Mesodermal cell (in vitro differentiated cells): ENCODE results near the gene ACAD9.

ENCODE experiments used
- H3K27ac ChIP-seq: 2 replicates; pipeline ENCODE4 v1.7.0; 2013; ENCODE audit warnings: mild to moderate bottlenecking, low read depth, low read length, moderate library complexity; ENCODE audit not compliant: severe bottlenecking
- H3K36me3 ChIP-seq: 2 replicates; pipeline ENCODE4 v1.7.1; 2013; ENCODE audit warnings: mild to moderate bottlenecking, low read length, moderate library complexity; ENCODE audit not compliant: control insufficient read depth, insufficient read depth
- H3K4me1 ChIP-seq: one replicate; pipeline ENCODE4 v1.7.1; 2013; ENCODE audit warnings: mild to moderate bottlenecking, low read length; ENCODE audit not compliant: insufficient read depth, control insufficient read depth, poor library complexity, severe bottlenecking
- H3K4me3 ChIP-seq: 2 replicates; pipeline ENCODE4 v1.7.0; 2013; ENCODE audit warnings: low read length, control low read depth, mild to moderate bottlenecking; ENCODE audit not compliant: insufficient read depth, poor library complexity, severe bottlenecking; ENCODE audit errors: extremely low read depth
- H3K9me3 ChIP-seq: 2 replicates; pipeline ENCODE4 v1.7.1; 2013; ENCODE audit warnings: mild to moderate bottlenecking, low read length, moderate library complexity; ENCODE audit not compliant: control insufficient read depth
- whole genome bisulfite sequencing, 2 experiments: methylation state at CpG; one replicate each; pipeline ENCODE4 v1.1.5; 2013; ENCODE audit warnings: missing lambda C conversion rate in 2 of 2; ENCODE audit not compliant: insufficient coverage in 2 of 2; 5-methylcytosine and 5-hydroxymethylcytosine counted together

Gene ACAD9

GRCh38 chr3:128902426-128902825, 23.0 kb downstream of the ACAD9 start:
- Histone ChIP-seq H3K9me3 (no peaks in the 10 kb centered on the region), H3K4me1 (no peaks in the 10 kb centered on the region), H3K4me3 (no peak overlapping the region), H3K27ac (no peak overlapping the region), H3K36me3 (peaks cover 95% of the 10 kb centered on the region)
- WGBS, 2 experiments: 93 to 95% methylated on average over 4 to 9 of the region's 9 CpGs

- H3K4me1 ChIP-seq: no peaks in the 10 kb centered on the region
- no peaks in the 10 kb centered on the region for H3K9me3 ChIP-seq
- 94 to 95% methylated on average over 7 to 10 of the region's 12 CpGs for WGBS, 2 experiments
- H3K27ac ChIP-seq: no peak overlapping the region
- no peak overlapping the region for H3K4me3 ChIP-seq
- H3K36me3 ChIP-seq: peaks cover 95% of the 10 kb centered on the region
These were observed 24.1 kb downstream of the ACAD9 start for GRCh38 chr3:128903501-128903900.

- peaks cover 90% of the 10 kb centered on the region for H3K36me3 ChIP-seq
- no peak overlapping the region for H3K27ac ChIP-seq
- H3K4me1 ChIP-seq: no peaks in the 10 kb centered on the region
- 95 to 97% methylated on average over 23 to 25 of the region's 25 CpGs for WGBS, 2 experiments
- no peak overlapping the region for H3K4me3 ChIP-seq
- H3K9me3 ChIP-seq: no peaks in the 10 kb centered on the region
These were observed 26.8 kb downstream of the ACAD9 start for GRCh38 chr3:128906031-128906803.

GRCh38 chr3:128906804-128907525, 27.5 kb downstream of the ACAD9 start:
- H3K36me3 ChIP-seq: peaks cover 89% of the 10 kb centered on the region
- H3K9me3 ChIP-seq: no peaks in the 10 kb centered on the region
- H3K27ac ChIP-seq: no peak overlapping the region
- 86 to 93% methylated on average over 7 of the region's 7 CpGs for WGBS, 2 experiments
- no peaks in the 10 kb centered on the region for H3K4me1 ChIP-seq
- H3K4me3 ChIP-seq: no peak overlapping the region

GRCh38 chr3:128907706-128908445, 28.5 kb downstream of the ACAD9 start:
- H3K4me3 ChIP-seq: no peak overlapping the region
- H3K9me3 ChIP-seq: no peaks in the 10 kb centered on the region

GRCh38 chr3:128908951-128909350, 29.5 kb downstream of the ACAD9 start:
- Histone ChIP-seq H3K9me3 (no peaks in the 10 kb centered on the region), H3K27ac (no peak overlapping the region), H3K4me3 (no peak overlapping the region), H3K4me1 (no peaks in the 10 kb centered on the region), H3K36me3 (peaks cover 89% of the 10 kb centered on the region)
- 94 to 98% methylated on average over 5 to 6 of the region's 6 CpGs for WGBS, 2 experiments

More at GRCh38 chr3:128907706-128908445, 28.5 kb downstream of the ACAD9 start:
- no peak overlapping the region for H3K27ac ChIP-seq
- 96 to 97% methylated on average over 8 to 14 of the region's 15 CpGs for WGBS, 2 experiments
- H3K36me3 ChIP-seq: peaks cover 89% of the 10 kb centered on the region
- H3K4me1 ChIP-seq: no peaks in the 10 kb centered on the region

GRCh38 chr3:128910006-128910405, 30.6 kb downstream of the ACAD9 start:
- Histone ChIP-seq H3K27ac (no peak overlapping the region), H3K36me3 (peaks cover 89% of the 10 kb centered on the region), H3K4me3 (no peak overlapping the region), H3K4me1 (no peaks in the 10 kb centered on the region), H3K9me3 (no peaks in the 10 kb centered on the region)
- WGBS, 2 experiments: 95 to 98% methylated on average over 6 to 13 of the region's 13 CpGs

- Histone ChIP-seq H3K27ac (no peak overlapping the region), H3K4me1 (no peaks in the 10 kb centered on the region), H3K36me3 (peaks cover 91% of the 10 kb centered on the region), H3K9me3 (no peaks in the 10 kb centered on the region), H3K4me3 (no peak overlapping the region)
- whole genome bisulfite sequencing, 2 experiments: 86 to 95% methylated on average over 5 of the region's 7 CpGs
These were observed 32.5 kb downstream of the ACAD9 start for GRCh38 chr3:128911911-128912310.

GRCh38 chr3:128914966-128915645, 35.7 kb downstream of the ACAD9 start:
- Histone ChIP-seq H3K36me3 (peaks cover 80% of the 10 kb centered on the region), H3K4me3 (no peak overlapping the region), H3K27ac (no peak overlapping the region), H3K9me3 (peaks cover 8% of the 10 kb centered on the region), H3K4me1 (no peaks in the 10 kb centered on the region)
- WGBS, 2 experiments: 93 to 99% methylated on average over 9 of the region's 10 CpGs

GRCh38 chr3:128917291-128917690, 37.9 kb downstream of the ACAD9 start:
- Histone ChIP-seq H3K4me1 (no peaks in the 10 kb centered on the region), H3K4me3 (no peak overlapping the region), H3K9me3 (peaks cover 16% of the 10 kb centered on the region), H3K36me3 (peaks cover 65% of the 10 kb centered on the region), H3K27ac (no peak overlapping the region)
- WGBS, 2 experiments: 100% methylated on average over 1 of the region's 2 CpGs; no CpG with 5 or more reads in 1 of the 2 experiments
